Measurements from ENCODE around the gene CARS2. TPM values are rescaled to one million over a fixed set of nuclear protein-coding genes. Genes with fewer than 3 reads are reported as not detected.
"Not testable (repeated sequence)": the region's sequence is repeated elsewhere in the genome, so short reads cannot be mapped to it uniquely, and the experiment has no call there.

The CARS2 gene
- polyA plus RNA-seq, 5 donors: 65.3 to 80.5 (median 70.1) TPM

- DNase-seq: no peak
These were observed 66.8 kb downstream of the CARS2 start for GRCh38 chr13:110638814-110639806.

- no peak for DNase-seq
These were observed 67.7 kb downstream of the CARS2 start for GRCh38 chr13:110638257-110638656.

GRCh38 chr13:110637747-110638146 lies 68.2 kb downstream of the CARS2 start:
- DNase-seq: no peak

- no peak for DNase-seq
These were observed 68.6 kb downstream of the CARS2 start for GRCh38 chr13:110637275-110637674.

GRCh38 chr13:110636701-110637201 lies 69.2 kb downstream of the CARS2 start:
- no peak for DNase-seq

- no peak for DNase-seq
These were observed 69.9 kb downstream of the CARS2 start for GRCh38 chr13:110636053-110636475.

- DNase-seq: no peak
These were observed 70.4 kb downstream of the CARS2 start for GRCh38 chr13:110635405-110636002.

- no peak for DNase-seq
These were observed 71.4 kb downstream of the CARS2 start for GRCh38 chr13:110634558-110634957.

- DNase-seq: no peak
These were observed 72.1 kb downstream of the CARS2 start for GRCh38 chr13:110633776-110634175.

- DNase-seq: not testable (repeated sequence)
These were observed 73.7 kb downstream of the CARS2 start for GRCh38 chr13:110632255-110632654.

- DNase-seq: no peak
These were observed 75.3 kb downstream of the CARS2 start for GRCh38 chr13:110630566-110631119.

- no peak for DNase-seq
These were observed 76.2 kb downstream of the CARS2 start for GRCh38 chr13:110629735-110630134.

- DNase-seq: no peak
These were observed 76.8 kb downstream of the CARS2 start for GRCh38 chr13:110628952-110629701.

GRCh38 chr13:110628477-110628793 lies 77.5 kb downstream of the CARS2 start:
- no peak for DNase-seq

GRCh38 chr13:110627761-110628476 lies 78.0 kb downstream of the CARS2 start:
- no peak for DNase-seq

GRCh38 chr13:110627351-110627750 lies 78.6 kb downstream of the CARS2 start:
- DNase-seq: no peak

GRCh38 chr13:110626521-110626920 lies 79.4 kb downstream of the CARS2 start:
- no peak for DNase-seq

- DNase-seq: no peak
These were observed 80.1 kb downstream of the CARS2 start for GRCh38 chr13:110625771-110626321.

- DNase-seq: no peak
These were observed 80.9 kb downstream of the CARS2 start for GRCh38 chr13:110624766-110625756.

GRCh38 chr13:110620596-110620995 lies 85.3 kb downstream of the CARS2 start:
- DNase-seq: no peak

Measured in right lung (tissue), 5 donors.